OCI-LY1 (cell line): ENCODE data around the gene CTBP2.

Experiments used
- H2AFZ ChIP-seq: fragments of 200-600 bp; sonication (generic), shearing (Covaris generic); 2 replicates; pipeline ENCODE4 v1.6.0; 2014; ENCODE audit warnings: antibody characterized with exemption, mild to moderate bottlenecking, low read length
- H3F3A ChIP-seq: fragments of 200-600 bp; sonication (generic), shearing (Covaris generic); 2 replicates; pipeline ENCODE4 v1.6.0; 2014; ENCODE audit warnings: mild to moderate bottlenecking, antibody characterized with exemption, low read length, moderate library complexity; ENCODE audit not compliant: insufficient read depth
- H3K27ac ChIP-seq: fragments of 200-600 bp; sonication (generic); 2 replicates; pipeline ENCODE4 v1.5.1; 2014; ENCODE audit warnings: low read length, mixed run types, mild to moderate bottlenecking, low read depth; ENCODE audit not compliant: poor library complexity, severe bottlenecking
- H3K27me3 ChIP-seq: fragments of 200-600 bp; sonication (generic); 2 replicates; pipeline ENCODE4 v1.6.0; 2014; ENCODE audit warnings: antibody characterized with exemption, mild to moderate bottlenecking, low read length, moderate library complexity; ENCODE audit not compliant: insufficient read depth
- H3K36me3 ChIP-seq: fragments of 200-600 bp; sonication (generic); 2 replicates; pipeline ENCODE4 v1.6.1; 2014; ENCODE audit warnings: mild to moderate bottlenecking, antibody characterized with exemption, low read length, moderate library complexity, mixed read lengths; ENCODE audit not compliant: insufficient read depth
- H3K4me1 ChIP-seq: fragments of 200-600 bp; sonication (generic); 2 replicates; pipeline ENCODE4 v1.5.1; 2014; ENCODE audit warnings: mild to moderate bottlenecking, low read length, moderate library complexity; ENCODE audit not compliant: insufficient read depth, severe bottlenecking
- H3K4me2 ChIP-seq: fragments of 200-600 bp; sonication (generic), shearing (Covaris generic); 2 replicates; pipeline ENCODE4 v1.6.1; 2014; ENCODE audit warnings: low read length
- H3K4me3 ChIP-seq: fragments of 200-600 bp; sonication (generic); 2 replicates; pipeline ENCODE4 v1.5.1; 2014; ENCODE audit warnings: low read length, low read depth, mild to moderate bottlenecking, mixed read lengths; ENCODE audit not compliant: poor library complexity, severe bottlenecking
- H3K79me2 ChIP-seq: fragments of 200-600 bp; shearing (Covaris generic); 2 replicates; pipeline ENCODE4 v1.6.1; 2016; ENCODE audit warnings: mixed run types, low read length, mixed read lengths; ENCODE audit not compliant: insufficient read depth
- H3K9ac ChIP-seq: fragments of 200-600 bp; sonication (generic), shearing (Covaris generic); 2 replicates; pipeline ENCODE4 v1.6.1; 2014; ENCODE audit warnings: mild to moderate bottlenecking, low read length, mixed read lengths
- H3K9me2 ChIP-seq: fragments of 200-600 bp; sonication (generic), shearing (Covaris generic); 2 replicates; pipeline ENCODE4 v1.6.1; 2014; ENCODE audit warnings: low read depth, mild to moderate bottlenecking, low read length, mixed read lengths
- H3K9me3 ChIP-seq: fragments of 200-600 bp; shearing (Covaris generic); 2 replicates; pipeline ENCODE4 v1.6.1; 2014; ENCODE audit warnings: low read length, mixed read lengths
- H4K20me1 ChIP-seq: fragments of 200-600 bp; sonication (generic), shearing (Covaris generic); 2 replicates; pipeline ENCODE4 v1.6.0; 2016; ENCODE audit warnings: mild to moderate bottlenecking, low read length; ENCODE audit not compliant: insufficient read depth
- CTCF ChIP-seq: fragments of 200-600 bp; sonication (generic), shearing (Covaris generic); IDR thresholded peaks from 2 replicates; pipeline ENCODE4 v1.5.1; 2017; ENCODE audit warnings: mild to moderate bottlenecking, antibody characterized with exemption, low read length, moderate library complexity, mixed read lengths
- EZH2 ChIP-seq: fragments of 200-600 bp; sonication (generic), shearing (Covaris generic); IDR thresholded peaks from 2 replicates; pipeline ENCODE4 v1.8.0; 2017; ENCODE audit warnings: borderline replicate concordance, mixed run types, mild to moderate bottlenecking, antibody characterized with exemption, low read length, moderate library complexity, mixed read lengths

The CTBP2 gene

DNA sequence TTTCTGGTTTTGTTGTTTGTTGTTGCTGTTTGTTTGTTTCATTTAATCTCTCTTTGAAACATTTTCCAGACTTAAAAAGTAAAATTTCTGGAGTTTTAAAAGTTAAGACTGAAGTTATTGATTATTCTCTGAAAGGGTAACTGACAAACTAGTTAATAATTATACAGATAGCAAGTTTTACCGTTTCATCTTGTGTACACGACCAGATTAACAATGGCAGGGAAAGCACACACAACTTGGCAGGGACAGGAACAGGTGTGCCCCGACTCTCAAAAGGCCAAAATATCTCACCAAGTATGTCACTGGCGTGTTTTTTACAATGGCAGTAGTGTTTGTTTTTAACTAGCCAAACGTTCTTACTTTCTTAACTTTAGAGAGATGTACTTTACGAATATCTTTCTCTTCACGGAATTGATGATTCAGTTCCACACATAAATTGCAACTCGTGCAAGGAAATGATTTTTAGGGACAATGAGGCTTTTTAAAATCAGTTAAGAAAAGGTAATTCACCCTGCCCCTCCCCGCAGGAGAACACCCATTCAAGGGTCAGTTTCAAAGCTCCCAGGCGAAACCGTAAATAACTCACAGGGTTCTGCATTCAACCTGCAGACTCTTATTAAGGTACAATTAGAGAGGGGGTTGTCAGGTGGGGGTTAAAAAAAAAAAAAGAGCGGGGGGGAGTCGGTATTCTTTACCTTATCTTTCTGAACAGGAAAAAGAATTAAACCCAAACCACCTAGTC is 3.5 kb downstream of the CTBP2 start:
- Histone ChIP-seq H4K20me1 (no peaks in the 10 kb centered on the region), H3K9me2 (no peaks in the 10 kb centered on the region), H3K4me1 (no peaks in the 10 kb centered on the region), H3K27ac (no peak overlapping the region), H3K9ac (no peak overlapping the region), H3K4me2 (no peak overlapping the region), H3K9me3 (no peaks in the 10 kb centered on the region), H3K79me2 (no peaks in the 10 kb centered on the region), H3K27me3 (peaks cover 5% of the 10 kb centered on the region; the same call in 1 of the 2 replicates), H3K4me3 (no peak overlapping the region), H3F3A (no peaks in the 10 kb centered on the region), H3K36me3 (no peaks in the 10 kb centered on the region), H2AFZ (no peak overlapping the region)
- TF ChIP-seq CTCF (no peak), EZH2 (no peak)

DNA sequence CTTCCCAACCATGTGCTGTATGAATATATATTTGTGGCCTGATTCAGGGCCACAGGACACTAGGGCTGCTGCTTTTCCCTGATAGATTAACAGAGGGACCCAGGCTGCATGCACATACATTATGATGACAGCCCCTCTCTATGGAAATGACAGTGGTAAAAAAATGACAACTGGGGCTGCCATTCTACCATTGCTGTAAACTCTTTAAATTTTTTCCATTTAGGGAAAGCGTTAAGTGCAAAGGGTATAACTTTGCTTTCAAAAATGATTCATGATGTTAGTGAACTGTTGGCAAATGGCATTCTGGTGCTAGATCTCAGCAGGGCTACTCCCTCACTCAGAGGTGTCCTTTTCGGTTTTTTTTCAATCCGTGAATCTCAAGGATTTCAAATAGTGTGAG is 4.2 kb downstream of the CTBP2 start:
- Histone ChIP-seq H3K36me3 (no peaks in the 10 kb centered on the region), H3K79me2 (no peaks in the 10 kb centered on the region), H3K4me3 (no peak overlapping the region), H3K4me2 (no peak overlapping the region), H3F3A (no peaks in the 10 kb centered on the region), H3K27ac (no peak overlapping the region), H3K9ac (no peak overlapping the region), H3K9me2 (no peaks in the 10 kb centered on the region), H4K20me1 (no peaks in the 10 kb centered on the region), H2AFZ (no peak overlapping the region), H3K4me1 (no peaks in the 10 kb centered on the region), H3K27me3 (peaks cover 5% of the 10 kb centered on the region; the same call in 1 of the 2 replicates), H3K9me3 (no peaks in the 10 kb centered on the region)
- TF ChIP-seq EZH2 (no peak), CTCF (no peak)

DNA sequence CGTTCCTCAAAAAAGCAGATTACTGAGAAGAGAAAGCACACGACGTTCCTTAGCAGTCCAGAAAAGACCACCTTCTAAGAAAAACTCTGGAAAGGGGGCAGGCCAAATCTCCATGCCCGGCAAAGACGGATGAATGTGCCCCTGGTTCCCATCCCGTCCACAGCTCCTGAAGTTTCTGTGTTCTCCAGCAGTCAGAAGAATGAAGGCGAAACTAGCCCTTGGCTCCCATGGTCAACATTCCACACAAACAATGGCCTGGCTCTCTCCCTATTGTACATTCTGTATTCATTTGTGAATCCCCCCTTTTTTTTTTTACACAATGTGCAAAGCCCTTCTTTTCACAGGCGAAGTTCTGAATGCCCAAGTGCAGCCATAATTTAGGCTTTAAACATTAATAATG is 5.3 kb downstream of the CTBP2 start:
- TF ChIP-seq CTCF (no peak), EZH2 (no peak)
- Histone ChIP-seq H3K79me2 (no peaks in the 10 kb centered on the region), H3K9ac (no peak overlapping the region), H3K27ac (no peak overlapping the region), H3K4me3 (no peak overlapping the region), H3K27me3 (peaks cover 5% of the 10 kb centered on the region; the same call in 1 of the 2 replicates), H3K4me1 (no peaks in the 10 kb centered on the region), H3K9me3 (no peaks in the 10 kb centered on the region), H3K9me2 (no peaks in the 10 kb centered on the region), H3K36me3 (no peaks in the 10 kb centered on the region), H4K20me1 (no peaks in the 10 kb centered on the region), H2AFZ (no peak overlapping the region), H3K4me2 (no peak overlapping the region), H3F3A (no peaks in the 10 kb centered on the region)
